Hematopoietic multipotent progenitor cell treated with erythropoietin and hydrocortisone succinate and interleukin-3 and kit ligand, for 17 days (in vitro differentiated cells): ENCODE measurements around the gene IL22RA2.

Source experiments
- DNase-seq: peaks from one replicate; pipeline ENCODE4 v3.0.0-alpha.2; 2015; ENCODE audit warnings: low spot score

Gene IL22RA2

DNA sequence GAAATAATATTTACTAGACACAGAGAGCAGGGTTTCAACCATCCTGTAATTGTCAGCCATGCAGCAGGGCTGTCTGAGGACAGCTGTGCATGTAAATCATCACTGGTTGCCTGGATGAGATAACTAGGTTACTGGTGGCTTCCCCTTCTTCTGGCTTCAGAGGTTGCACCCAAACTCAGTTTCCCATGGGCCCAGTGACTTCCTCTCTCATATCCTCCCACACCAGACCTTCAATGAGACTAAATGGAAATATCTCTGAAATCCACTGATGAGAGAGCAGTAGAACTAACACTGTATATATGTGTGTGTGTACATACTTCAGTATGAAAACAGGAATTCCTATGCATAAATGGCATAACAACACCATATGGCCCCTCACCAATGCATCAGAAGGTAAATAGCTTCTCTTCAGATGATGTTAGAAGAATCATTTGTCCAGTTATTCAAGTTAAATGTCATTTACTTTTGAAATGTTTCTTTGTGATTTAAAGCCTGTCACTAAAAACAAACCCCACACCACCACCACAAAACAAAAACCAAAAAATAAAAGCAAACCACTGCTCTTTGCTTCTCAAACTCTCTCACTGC is 77.7 kb downstream of the IL22RA2 start:
- DNase-seq, result no peak

DNA sequence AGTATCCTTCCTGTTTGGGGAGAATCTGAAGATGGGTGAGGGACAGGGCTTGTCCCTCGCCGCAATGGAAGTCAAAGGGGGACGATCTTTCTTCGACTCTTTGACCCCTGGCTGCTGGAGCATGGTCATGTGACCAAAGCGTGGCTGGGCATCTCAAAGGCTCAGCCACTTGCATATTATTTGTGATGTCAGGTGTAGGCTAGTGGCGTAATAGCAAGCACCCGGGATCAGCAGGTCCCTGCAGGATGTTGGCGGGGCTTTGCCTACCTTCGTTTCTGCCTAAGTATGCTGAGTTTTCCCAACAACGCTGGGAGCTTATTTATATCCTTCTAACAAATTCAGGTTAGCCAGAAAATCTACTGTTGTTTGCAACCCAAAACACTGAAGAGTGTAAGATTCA is 78.4 kb downstream of the IL22RA2 start:
- DNase-seq, result no peak

DNA sequence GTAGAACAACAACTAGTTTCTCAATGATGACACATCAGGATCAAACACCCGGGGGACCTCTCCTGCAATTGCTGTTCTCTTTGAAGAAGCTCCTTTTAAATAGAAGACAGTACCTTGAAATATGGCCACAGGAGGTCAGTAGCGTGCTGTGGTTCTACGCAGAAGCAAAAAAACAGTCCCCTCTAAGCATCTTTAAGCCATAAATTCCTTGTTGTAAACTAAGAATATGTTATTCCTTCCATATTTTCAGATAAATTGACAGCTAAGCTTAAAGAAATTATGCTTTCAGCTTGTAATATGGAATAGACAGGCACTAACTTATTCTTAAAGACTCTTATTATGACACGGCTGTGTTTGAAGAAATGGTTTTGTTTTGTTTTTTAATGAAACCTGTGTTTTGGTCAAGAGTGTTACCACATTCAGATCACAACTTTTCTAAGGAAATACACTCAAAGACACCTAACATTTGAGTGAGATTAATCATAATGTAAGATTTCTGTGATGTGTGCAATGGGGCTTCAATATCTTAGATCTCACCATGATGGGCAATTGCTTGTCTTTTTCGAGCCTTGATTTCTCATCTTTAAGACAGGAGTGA is 78.9 kb downstream of the IL22RA2 start:
- no peak for DNase-seq
